ENCODE results near the gene HSPH1. TPM values are rescaled to one million over a fixed set of nuclear protein-coding genes. Genes with fewer than 3 reads are reported as not detected.

HSPH1 gene
- total and polyA plus RNA-seq, 2 of the 8 experiments (the other 6 are each of a cell fraction or from before 2014, with no cell fraction given) = 14.2 to 145 TPM

DNA sequence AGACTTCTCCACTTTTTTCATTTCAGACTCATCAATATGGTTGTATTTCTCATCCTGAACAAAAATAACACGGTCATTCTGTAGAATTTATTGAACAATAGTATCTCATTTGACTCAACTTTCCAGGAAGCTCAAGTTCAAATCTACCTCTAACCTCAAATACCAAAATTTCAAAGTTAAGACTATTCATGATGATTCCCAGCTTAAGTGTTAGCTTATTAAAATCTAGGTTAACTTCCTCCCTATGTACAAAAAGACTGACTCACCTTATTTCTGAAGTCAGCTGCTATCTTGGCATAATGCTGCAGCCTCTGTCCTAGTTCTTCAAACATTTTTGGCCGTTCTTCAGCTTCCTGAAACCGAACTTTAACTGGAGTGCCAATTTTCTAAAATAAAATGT lies 23.2 kb downstream of the HSPH1 start (continued):
- TF ChIP-seq, protein P1, sequence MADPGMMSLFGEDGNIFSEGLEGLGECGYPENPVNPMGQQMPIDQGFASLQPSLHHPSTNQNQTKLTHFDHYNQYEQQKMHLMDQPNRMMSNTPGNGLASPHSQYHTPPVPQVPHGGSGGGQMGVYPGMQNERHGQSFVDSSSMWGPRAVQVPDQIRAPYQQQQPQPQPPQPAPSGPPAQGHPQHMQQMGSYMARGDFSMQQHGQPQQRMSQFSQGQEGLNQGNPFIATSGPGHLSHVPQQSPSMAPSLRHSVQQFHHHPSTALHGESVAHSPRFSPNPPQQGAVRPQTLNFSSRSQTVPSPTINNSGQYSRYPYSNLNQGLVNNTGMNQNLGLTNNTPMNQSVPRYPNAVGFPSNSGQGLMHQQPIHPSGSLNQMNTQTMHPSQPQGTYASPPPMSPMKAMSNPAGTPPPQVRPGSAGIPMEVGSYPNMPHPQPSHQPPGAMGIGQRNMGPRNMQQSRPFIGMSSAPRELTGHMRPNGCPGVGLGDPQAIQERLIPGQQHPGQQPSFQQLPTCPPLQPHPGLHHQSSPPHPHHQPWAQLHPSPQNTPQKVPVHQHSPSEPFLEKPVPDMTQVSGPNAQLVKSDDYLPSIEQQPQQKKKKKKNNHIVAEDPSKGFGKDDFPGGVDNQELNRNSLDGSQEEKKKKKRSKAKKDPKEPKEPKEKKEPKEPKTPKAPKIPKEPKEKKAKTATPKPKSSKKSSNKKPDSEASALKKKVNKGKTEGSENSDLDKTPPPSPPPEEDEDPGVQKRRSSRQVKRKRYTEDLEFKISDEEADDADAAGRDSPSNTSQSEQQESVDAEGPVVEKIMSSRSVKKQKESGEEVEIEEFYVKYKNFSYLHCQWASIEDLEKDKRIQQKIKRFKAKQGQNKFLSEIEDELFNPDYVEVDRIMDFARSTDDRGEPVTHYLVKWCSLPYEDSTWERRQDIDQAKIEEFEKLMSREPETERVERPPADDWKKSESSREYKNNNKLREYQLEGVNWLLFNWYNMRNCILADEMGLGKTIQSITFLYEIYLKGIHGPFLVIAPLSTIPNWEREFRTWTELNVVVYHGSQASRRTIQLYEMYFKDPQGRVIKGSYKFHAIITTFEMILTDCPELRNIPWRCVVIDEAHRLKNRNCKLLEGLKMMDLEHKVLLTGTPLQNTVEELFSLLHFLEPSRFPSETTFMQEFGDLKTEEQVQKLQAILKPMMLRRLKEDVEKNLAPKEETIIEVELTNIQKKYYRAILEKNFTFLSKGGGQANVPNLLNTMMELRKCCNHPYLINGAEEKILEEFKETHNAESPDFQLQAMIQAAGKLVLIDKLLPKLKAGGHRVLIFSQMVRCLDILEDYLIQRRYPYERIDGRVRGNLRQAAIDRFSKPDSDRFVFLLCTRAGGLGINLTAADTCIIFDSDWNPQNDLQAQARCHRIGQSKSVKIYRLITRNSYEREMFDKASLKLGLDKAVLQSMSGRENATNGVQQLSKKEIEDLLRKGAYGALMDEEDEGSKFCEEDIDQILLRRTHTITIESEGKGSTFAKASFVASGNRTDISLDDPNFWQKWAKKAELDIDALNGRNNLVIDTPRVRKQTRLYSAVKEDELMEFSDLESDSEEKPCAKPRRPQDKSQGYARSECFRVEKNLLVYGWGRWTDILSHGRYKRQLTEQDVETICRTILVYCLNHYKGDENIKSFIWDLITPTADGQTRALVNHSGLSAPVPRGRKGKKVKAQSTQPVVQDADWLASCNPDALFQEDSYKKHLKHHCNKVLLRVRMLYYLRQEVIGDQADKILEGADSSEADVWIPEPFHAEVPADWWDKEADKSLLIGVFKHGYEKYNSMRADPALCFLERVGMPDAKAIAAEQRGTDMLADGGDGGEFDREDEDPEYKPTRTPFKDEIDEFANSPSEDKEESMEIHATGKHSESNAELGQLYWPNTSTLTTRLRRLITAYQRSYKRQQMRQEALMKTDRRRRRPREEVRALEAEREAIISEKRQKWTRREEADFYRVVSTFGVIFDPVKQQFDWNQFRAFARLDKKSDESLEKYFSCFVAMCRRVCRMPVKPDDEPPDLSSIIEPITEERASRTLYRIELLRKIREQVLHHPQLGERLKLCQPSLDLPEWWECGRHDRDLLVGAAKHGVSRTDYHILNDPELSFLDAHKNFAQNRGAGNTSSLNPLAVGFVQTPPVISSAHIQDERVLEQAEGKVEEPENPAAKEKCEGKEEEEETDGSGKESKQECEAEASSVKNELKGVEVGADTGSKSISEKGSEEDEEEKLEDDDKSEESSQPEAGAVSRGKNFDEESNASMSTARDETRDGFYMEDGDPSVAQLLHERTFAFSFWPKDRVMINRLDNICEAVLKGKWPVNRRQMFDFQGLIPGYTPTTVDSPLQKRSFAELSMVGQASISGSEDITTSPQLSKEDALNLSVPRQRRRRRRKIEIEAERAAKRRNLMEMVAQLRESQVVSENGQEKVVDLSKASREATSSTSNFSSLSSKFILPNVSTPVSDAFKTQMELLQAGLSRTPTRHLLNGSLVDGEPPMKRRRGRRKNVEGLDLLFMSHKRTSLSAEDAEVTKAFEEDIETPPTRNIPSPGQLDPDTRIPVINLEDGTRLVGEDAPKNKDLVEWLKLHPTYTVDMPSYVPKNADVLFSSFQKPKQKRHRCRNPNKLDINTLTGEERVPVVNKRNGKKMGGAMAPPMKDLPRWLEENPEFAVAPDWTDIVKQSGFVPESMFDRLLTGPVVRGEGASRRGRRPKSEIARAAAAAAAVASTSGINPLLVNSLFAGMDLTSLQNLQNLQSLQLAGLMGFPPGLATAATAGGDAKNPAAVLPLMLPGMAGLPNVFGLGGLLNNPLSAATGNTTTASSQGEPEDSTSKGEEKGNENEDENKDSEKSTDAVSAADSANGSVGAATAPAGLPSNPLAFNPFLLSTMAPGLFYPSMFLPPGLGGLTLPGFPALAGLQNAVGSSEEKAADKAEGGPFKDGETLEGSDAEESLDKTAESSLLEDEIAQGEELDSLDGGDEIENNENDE (IDR thresholded peaks at IDR 0.05; ENCODE audit: insufficient replicate concordance, low read length) = no peak
- no peak for TF ChIP-seq SP4 (IDR thresholded peaks at IDR 0.05; ENCODE audit: low read length)

Data from H1 (cell line).